Measurements from ENCODE around the gene PDX1.

The PDX1 gene

GRCh38 chr13:27909378-27909777 lies 10.4 kb upstream of the PDX1 start:
- FAIRE-seq (no peak), DNase-seq (ENCODE audit: insufficient read length, low spot score) (no peak)
- no peak for TF ChIP-seq CTCF (IDR thresholded peaks at IDR 0.05; ENCODE audit: insufficient read depth, missing control alignments)

GRCh38 chr13:27911521-27911920 lies 8.3 kb upstream of the PDX1 start:
- no peak for DNase-seq (ENCODE audit: insufficient read length, low spot score)
- no peak for TF ChIP-seq CTCF (IDR thresholded peaks at IDR 0.05; ENCODE audit: insufficient read depth, missing control alignments)
- no peak for FAIRE-seq

- FAIRE-seq: no peak
- DNase-seq (ENCODE audit: insufficient read length, low spot score): no peak
- no peak for TF ChIP-seq CTCF (IDR thresholded peaks at IDR 0.05; ENCODE audit: insufficient read depth, missing control alignments)
Observed at GRCh38 chr13:27913160-27913559, 6.6 kb upstream of the PDX1 start.

GRCh38 chr13:27915301-27916207 lies 4.2 kb upstream of the PDX1 start:
- DNase-seq (ENCODE audit: insufficient read length, low spot score) (no peak), FAIRE-seq (no peak)
- no peak for TF ChIP-seq CTCF (IDR thresholded peaks at IDR 0.05; ENCODE audit: insufficient read depth, missing control alignments)

- FAIRE-seq: no peak
- TF ChIP-seq CTCF (IDR thresholded peaks at IDR 0.05; ENCODE audit: insufficient read depth, missing control alignments): no peak
Observed at GRCh38 chr13:27917121-27917947, 2.5 kb upstream of the PDX1 start.

GRCh38 chr13:27918041-27918917 lies 1.5 kb upstream of the PDX1 start:
- TF ChIP-seq CTCF (IDR thresholded peaks at IDR 0.05; ENCODE audit: insufficient read depth, missing control alignments): no peak
- DNase-seq (ENCODE audit: insufficient read length, low spot score): no peak
- no peak for FAIRE-seq

More at GRCh38 chr13:27917121-27917947, 2.5 kb upstream of the PDX1 start:
- DNase-seq (ENCODE audit: insufficient read length, low spot score): no peak

All from D721Med (cell line).